Caki2 (cell line): ENCODE data around the gene HSD17B12. TPM values are rescaled to one million over a fixed set of nuclear protein-coding genes. Genes with fewer than 3 reads are reported as not detected.
A peak's percentile ranks its signal among the peaks of the same experiment; 100 is the strongest.

ENCODE experiments used
- DNase-seq: peaks from one replicate; pipeline ENCODE4 v3.0.0-alpha.2; 2015; ENCODE audit warnings: low read depth
- in situ Hi-C: cut with HindIII; loops from 2 replicates; pipeline ENCODE4 v1.10.0; 2016; ENCODE audit warnings: low sequenced_read_pairs, low pct_unique_long_range_greater_than_20kb, mixed read lengths
- total RNA-seq: library from RNA; depleted of rRNA; stranded (reverse); fragments of >200 nt; shearing (Covaris generic); gene quantifications from 2 replicates; pipeline ENCODE4 v1.2.3, GENCODE V29; 2014; ENCODE audit warnings: low replicate concordance

Gene HSD17B12
- total RNA-seq, 1 experiment from 2014 or later: 26.5 TPM

DNA sequence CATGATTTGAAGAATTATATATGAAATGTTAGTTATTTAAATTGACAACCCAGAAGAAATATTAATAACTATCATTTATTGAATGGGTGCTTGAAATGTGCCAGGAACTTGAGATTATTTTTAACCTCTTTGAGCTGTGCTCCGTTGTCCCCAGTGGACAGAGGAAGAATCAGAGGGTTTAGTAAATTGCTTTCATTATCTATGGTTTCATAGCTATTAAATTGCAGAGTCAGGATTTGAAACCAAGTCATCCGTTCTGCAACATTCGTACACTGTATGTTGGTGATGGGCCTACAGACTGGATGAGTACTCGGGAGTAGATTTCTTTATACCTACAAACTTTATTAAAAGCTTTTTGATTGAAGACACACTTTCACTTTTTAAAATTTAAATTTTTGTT lies 4.9 kb downstream of the HSD17B12 start:
- DNase-seq: no peak
- in situ Hi-C loops: no loop called here

DNA sequence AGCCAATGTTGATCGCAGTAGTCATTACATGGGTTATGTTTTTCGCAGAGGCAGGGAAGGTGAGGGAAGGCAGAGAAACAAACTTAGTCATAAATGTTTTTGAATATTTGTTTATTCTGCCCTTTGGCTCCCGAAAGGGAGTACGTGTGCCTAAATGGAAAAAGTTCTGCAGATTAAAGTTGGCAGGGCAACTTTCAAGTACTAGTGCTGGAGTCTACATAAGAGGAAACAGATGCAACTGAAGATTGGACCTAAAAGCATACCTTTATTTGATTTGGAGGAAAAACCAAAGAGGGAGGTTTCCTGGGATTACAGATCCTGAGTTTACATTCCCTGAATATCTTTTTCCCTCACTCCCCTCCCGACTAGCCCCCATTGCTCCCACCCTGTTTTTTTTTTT lies 5.7 kb downstream of the HSD17B12 start:
- DNase-seq: no peak
- in situ Hi-C loops: no loop called here

DNA sequence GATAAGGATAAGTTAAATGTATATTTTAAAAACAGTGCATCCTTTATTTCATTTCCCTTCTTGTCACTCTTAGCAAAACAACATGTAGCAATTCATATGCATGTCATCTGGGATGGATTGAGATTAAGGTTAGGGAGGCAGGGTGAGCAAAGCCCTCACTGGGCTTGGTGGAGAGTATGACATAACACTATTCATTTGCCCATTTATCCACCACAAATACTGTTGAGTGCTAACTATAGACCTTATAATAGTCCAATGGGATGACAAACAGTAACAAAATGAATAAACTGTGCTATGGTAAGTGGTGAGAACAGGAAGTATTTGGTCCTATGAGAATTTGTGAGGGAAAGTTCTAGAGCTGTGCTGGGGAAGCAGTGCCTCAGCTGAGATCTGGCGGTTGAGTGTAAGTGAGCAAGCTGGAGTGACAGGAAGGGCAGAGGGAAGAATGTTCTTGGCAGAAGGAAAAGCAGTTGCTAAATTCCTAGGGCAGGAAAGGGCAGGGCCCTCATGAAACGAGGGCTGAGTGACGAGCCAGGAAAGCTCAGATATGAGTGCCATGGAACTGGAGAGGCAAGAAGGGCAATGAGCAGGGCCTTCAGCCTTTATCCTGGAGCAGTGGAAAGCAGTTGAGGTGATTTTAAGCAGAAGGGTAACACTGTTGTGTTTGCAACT lies 6.7 kb downstream of the HSD17B12 start:
- DNase-seq: no peak
- in situ Hi-C loops: no loop called here

GRCh38 chr11:43688394-43688793 lies 7.9 kb downstream of the HSD17B12 start:
- in situ Hi-C loops: no loop called here
- no peak for DNase-seq

DNA sequence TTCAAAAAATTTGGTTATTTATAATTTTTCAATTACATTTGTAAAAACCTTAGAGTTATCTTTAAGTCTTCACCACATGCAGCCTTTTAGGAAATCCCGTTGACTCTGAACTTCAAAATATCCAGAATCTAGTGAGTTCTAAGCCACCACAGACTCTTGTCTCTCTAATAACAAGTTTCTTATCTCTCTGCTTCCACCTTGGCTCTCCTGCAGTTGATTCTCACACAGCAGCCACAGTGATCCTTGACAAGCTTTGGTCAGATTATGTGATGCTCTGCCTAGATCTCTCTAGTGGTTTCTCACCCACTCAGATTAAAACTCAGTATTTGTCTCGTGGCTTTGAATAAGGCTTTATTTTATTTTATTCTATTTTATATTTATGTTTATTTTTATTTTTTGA lies 8.6 kb downstream of the HSD17B12 start:
- DNase-seq: no peak
- in situ Hi-C loops: no loop called here

DNA sequence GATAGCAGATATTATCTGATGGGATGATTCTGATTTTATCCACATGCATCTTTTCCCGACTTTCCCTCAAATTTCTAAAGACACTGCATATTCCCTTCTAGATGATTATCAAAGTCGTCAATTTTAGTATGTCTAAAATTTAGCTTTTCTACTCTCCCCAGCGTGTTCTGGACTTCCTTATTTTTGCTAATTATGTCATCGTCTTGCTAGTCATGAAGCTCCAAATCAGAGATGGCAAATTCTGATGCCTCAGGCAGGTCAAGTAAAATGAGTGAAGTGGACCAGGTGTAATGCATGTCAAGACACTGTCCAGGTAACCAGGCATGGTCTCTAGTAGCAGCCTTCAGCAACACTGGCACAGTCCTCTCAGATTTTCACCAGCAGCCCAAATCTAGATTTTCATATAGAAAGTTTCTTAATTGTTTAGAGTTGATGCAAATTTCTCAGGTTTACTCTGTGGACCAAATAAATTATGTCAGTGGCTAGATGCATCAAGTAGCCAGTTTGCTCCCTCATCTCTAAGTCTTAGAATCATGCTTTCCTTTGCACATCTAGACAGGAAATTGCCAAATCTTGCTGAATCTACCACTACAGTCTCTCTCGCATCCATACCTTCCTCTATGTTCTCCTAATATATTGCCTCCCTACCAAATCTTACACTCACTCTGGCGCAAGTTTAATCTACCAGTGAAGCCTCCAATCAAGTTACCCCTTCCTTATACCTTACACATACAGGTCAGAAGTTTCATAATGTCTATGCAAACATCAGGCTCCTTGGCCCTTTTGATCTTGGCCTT lies 10.6 kb downstream of the HSD17B12 start:
- in situ Hi-C loops: no loop called here
- DNase-seq: no peak

DNA sequence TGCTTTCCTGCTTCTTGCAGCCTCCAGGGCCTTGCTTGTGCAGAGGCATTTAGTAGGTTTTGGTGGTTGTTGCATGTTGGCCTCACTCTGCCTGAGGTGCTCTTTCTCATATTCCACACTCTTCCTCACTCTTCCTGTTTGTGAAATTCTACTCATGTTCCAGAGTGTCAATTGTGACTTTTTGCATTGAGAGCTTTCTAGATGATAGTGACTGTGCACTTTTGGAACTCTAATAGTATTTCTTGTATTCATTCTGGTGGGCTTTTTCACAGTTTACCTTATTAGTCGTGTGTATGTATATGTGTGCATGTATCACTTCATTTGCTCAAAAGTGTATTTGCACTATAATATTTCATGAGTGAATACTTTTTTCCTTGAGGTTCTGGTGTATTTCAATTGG lies 11.3 kb downstream of the HSD17B12 start:
- in situ Hi-C loops: no loop called here

GRCh38 chr11:43693069-43693468 lies 12.5 kb downstream of the HSD17B12 start:
- in situ Hi-C loops: no loop called here
- no peak for DNase-seq

More for the DNA sequence above, 11.3 kb downstream of the HSD17B12 start:
- DNase-seq: no peak

- in situ Hi-C loops: no loop called here
- no peak for DNase-seq
Measured at GRCh38 chr11:43693731-43694130, 13.2 kb downstream of the HSD17B12 start.

DNA sequence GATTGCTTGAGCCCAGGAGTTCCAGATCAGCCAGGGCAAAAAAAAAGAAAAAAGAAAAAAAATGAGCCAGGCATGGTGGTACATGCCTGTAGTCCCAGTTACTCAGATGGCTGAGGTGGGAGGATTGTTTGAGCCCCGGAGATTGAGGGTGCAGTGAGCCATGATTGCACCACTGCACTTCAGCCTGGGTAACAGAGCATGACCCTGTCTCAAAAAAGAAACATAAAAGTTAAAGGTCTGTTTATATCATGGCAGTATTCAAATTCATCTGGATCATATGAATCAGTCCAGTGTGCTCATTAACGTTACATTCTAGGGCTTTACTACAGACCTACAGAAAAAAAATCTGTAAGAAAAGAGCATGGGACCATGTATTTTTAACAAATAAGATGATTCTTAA lies 13.9 kb downstream of the HSD17B12 start:
- in situ Hi-C loops: no loop called here
- DNase-seq: peak; percentile 8

- in situ Hi-C loops: no loop called here
- no peak for DNase-seq
Measured at GRCh38 chr11:43697679-43698078, 17.1 kb downstream of the HSD17B12 start.

GRCh38 chr11:43699870-43700269 lies 19.3 kb downstream of the HSD17B12 start:
- in situ Hi-C loops: no loop called here
- no peak for DNase-seq

GRCh38 chr11:43706631-43707030 lies 26.1 kb downstream of the HSD17B12 start:
- no peak for DNase-seq
- in situ Hi-C loops: no loop called here

- DNase-seq: no peak
- in situ Hi-C loops: no loop called here
Measured at GRCh38 chr11:43708776-43709175, 28.2 kb downstream of the HSD17B12 start.

GRCh38 chr11:43709689-43710088 lies 29.2 kb downstream of the HSD17B12 start:
- DNase-seq: no peak
- in situ Hi-C loops: no loop called here

DNA sequence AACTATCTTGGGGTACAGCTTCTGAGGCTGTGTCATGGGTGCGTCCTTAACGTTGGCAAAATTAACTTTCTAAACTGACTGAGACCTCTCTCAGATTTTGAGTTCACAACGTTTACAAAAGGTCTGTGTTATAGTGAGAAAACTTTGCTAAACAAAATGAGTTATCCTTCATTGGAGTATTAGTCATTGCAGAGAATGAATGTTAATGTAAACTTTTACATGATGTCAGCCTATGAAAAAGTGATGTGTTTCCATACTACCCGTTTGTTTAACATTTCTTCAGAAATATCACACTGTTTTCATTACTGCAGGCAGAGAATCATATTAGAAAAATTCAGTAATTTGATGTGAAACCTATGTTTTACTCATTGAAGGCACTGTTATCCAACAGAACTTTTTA lies 32.1 kb downstream of the HSD17B12 start:
- DNase-seq: no peak
- in situ Hi-C loops: no loop called here

DNA sequence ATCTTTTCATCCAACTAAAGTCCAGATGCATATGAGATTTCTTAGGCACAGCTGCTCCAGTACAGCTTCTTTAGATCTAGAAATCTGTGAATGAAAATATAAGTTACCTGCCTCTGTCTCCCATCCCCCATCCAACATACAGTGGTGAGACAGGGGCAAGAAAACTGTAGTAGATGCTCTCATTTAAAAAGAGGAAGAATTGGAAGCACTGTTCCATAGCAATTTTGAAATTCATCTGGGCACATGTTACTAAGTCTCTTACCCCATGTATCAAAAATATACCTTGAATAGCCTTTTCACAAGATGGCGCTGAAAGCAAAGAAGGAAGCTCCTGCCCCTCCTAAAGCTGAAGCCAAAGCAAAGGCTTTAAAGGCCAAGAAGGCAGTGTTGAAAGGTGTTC lies 37.8 kb downstream of the HSD17B12 start:
- no peak for DNase-seq
- in situ Hi-C loops: no loop called here

GRCh38 chr11:43723617-43724016 lies 43.1 kb downstream of the HSD17B12 start:
- in situ Hi-C loops: no loop called here

GRCh38 chr11:43732225-43732624 lies 51.7 kb downstream of the HSD17B12 start:
- no peak for DNase-seq
- in situ Hi-C loops: no loop called here

More at GRCh38 chr11:43723617-43724016, 43.1 kb downstream of the HSD17B12 start:
- no peak for DNase-seq

DNA sequence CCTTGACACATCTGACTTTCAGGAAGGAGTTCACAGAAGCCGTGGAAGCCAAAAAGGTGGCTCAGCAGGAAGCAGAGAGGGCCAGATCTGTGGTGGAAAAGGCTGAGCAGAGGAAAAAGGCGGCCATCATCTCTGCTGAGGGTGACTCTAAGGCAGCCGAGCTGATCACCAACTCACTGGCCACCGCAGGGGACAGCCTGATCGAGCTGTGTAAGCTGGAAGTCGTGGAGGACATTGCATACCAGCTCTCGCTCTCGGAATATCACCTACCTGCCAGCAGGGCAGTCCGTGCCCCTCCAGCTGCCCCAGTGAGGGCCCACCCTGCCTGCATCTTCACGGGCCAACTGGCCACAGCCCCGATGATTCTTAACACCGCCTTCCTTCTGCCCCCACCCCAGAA lies 53.7 kb downstream of the HSD17B12 start:
- DNase-seq: no peak
- in situ Hi-C loops: no loop called here
